ENCODE measurements around the gene EVA1A.

The EVA1A gene

GRCh38 chr2:75580606-75581005 lies 19.9 kb upstream of the EVA1A start:
- DNase-seq (ENCODE audit: low read depth, low spot score) = no peak
- Histone ChIP-seq H3K36me3 (ENCODE audit: insufficient read depth, low read length) (no peaks in the 10 kb centered on the region), H3K9ac (ENCODE audit: insufficient read length) (no peak overlapping the region), H3K9me3 (ENCODE audit: low read depth, low read length) (no peaks in the 10 kb centered on the region), H3K4me3 (no peak overlapping the region), H3K27ac (no peak overlapping the region)
- TF ChIP-seq POLR2AphosphoS5 (IDR thresholded peaks at IDR 0.05; ENCODE audit: borderline replicate concordance, low read depth, low read length) (no peak), FOXP2 (optimal IDR thresholded peaks at IDR 0.05; ENCODE audit: control extremely low read depth, extremely low read length, insufficient read depth) (no peak), EZH2 (IDR thresholded peaks at IDR 0.05) (no peak)

GRCh38 chr2:75580156-75580555 lies 19.4 kb upstream of the EVA1A start:
- no peak for TF ChIP-seq FOXP2 (optimal IDR thresholded peaks at IDR 0.05; ENCODE audit: control extremely low read depth, extremely low read length, insufficient read depth)
- no peak for TF ChIP-seq EZH2 (IDR thresholded peaks at IDR 0.05)
- no peak for TF ChIP-seq POLR2AphosphoS5 (IDR thresholded peaks at IDR 0.05; ENCODE audit: borderline replicate concordance, low read depth, low read length)
- H3K9me3 ChIP-seq (ENCODE audit: low read depth, low read length) = no peaks in the 10 kb centered on the region
- no peak overlapping the region for H3K9ac ChIP-seq (ENCODE audit: insufficient read length)
- no peak overlapping the region for H3K4me3 ChIP-seq
- no peaks in the 10 kb centered on the region for H3K36me3 ChIP-seq (ENCODE audit: insufficient read depth, low read length)
- no peak for DNase-seq (ENCODE audit: low read depth, low spot score)
- H3K27ac ChIP-seq = no peak overlapping the region

GRCh38 chr2:75579186-75579585 lies 18.4 kb upstream of the EVA1A start:
- Histone ChIP-seq H3K27ac (no peak overlapping the region), H3K4me3 (no peak overlapping the region), H3K9ac (ENCODE audit: insufficient read length) (no peak overlapping the region), H3K9me3 (ENCODE audit: low read depth, low read length) (no peaks in the 10 kb centered on the region), H3K36me3 (ENCODE audit: insufficient read depth, low read length) (no peaks in the 10 kb centered on the region)
- no peak for TF ChIP-seq FOXP2 (optimal IDR thresholded peaks at IDR 0.05; ENCODE audit: control extremely low read depth, extremely low read length, insufficient read depth)
- TF ChIP-seq POLR2AphosphoS5 (IDR thresholded peaks at IDR 0.05; ENCODE audit: borderline replicate concordance, low read depth, low read length) = no peak
- no peak for TF ChIP-seq EZH2 (IDR thresholded peaks at IDR 0.05)
- no peak for DNase-seq (ENCODE audit: low read depth, low spot score)

GRCh38 chr2:75577280-75577679 lies 16.5 kb upstream of the EVA1A start:
- Histone ChIP-seq H3K27ac (no peak overlapping the region), H3K9me3 (ENCODE audit: low read depth, low read length) (no peaks in the 10 kb centered on the region), H3K9ac (ENCODE audit: insufficient read length) (no peak overlapping the region), H3K4me3 (no peak overlapping the region), H3K36me3 (ENCODE audit: insufficient read depth, low read length) (no peaks in the 10 kb centered on the region)
- no peak for DNase-seq (ENCODE audit: low read depth, low spot score)
- TF ChIP-seq POLR2AphosphoS5 (IDR thresholded peaks at IDR 0.05; ENCODE audit: borderline replicate concordance, low read depth, low read length) (no peak), FOXP2 (optimal IDR thresholded peaks at IDR 0.05; ENCODE audit: control extremely low read depth, extremely low read length, insufficient read depth) (no peak), EZH2 (IDR thresholded peaks at IDR 0.05) (no peak)

- Histone ChIP-seq H3K27ac (no peak overlapping the region), H3K4me3 (no peak overlapping the region), H3K9me3 (ENCODE audit: low read depth, low read length) (no peaks in the 10 kb centered on the region), H3K9ac (ENCODE audit: insufficient read length) (no peak overlapping the region), H3K36me3 (ENCODE audit: insufficient read depth, low read length) (no peaks in the 10 kb centered on the region)
- no peak for DNase-seq (ENCODE audit: low read depth, low spot score)
- TF ChIP-seq EZH2 (IDR thresholded peaks at IDR 0.05) = no peak
- TF ChIP-seq FOXP2 (optimal IDR thresholded peaks at IDR 0.05; ENCODE audit: control extremely low read depth, extremely low read length, insufficient read depth) = no peak
- TF ChIP-seq POLR2AphosphoS5 (IDR thresholded peaks at IDR 0.05; ENCODE audit: borderline replicate concordance, low read depth, low read length) = no peak
Observed at GRCh38 chr2:75574106-75574505, 13.4 kb upstream of the EVA1A start.

GRCh38 chr2:75573145-75573878 lies 12.6 kb upstream of the EVA1A start:
- TF ChIP-seq POLR2AphosphoS5 (IDR thresholded peaks at IDR 0.05; ENCODE audit: borderline replicate concordance, low read depth, low read length) (no peak), EZH2 (IDR thresholded peaks at IDR 0.05) (no peak), FOXP2 (optimal IDR thresholded peaks at IDR 0.05; ENCODE audit: control extremely low read depth, extremely low read length, insufficient read depth) (no peak)
- no peak for DNase-seq (ENCODE audit: low read depth, low spot score)
- Histone ChIP-seq H3K36me3 (ENCODE audit: insufficient read depth, low read length) (no peaks in the 10 kb centered on the region), H3K4me3 (no peak overlapping the region), H3K9me3 (ENCODE audit: low read depth, low read length) (no peaks in the 10 kb centered on the region), H3K9ac (ENCODE audit: insufficient read length) (no peak overlapping the region), H3K27ac (no peak overlapping the region)

GRCh38 chr2:75571730-75572430 lies 11.1 kb upstream of the EVA1A start:
- H3K9me3 ChIP-seq (ENCODE audit: low read depth, low read length) = no peaks in the 10 kb centered on the region
- H3K4me3 ChIP-seq = no peak overlapping the region
- TF ChIP-seq FOXP2 (optimal IDR thresholded peaks at IDR 0.05; ENCODE audit: control extremely low read depth, extremely low read length, insufficient read depth) = no peak
- TF ChIP-seq EZH2 (IDR thresholded peaks at IDR 0.05) = no peak
- TF ChIP-seq POLR2AphosphoS5 (IDR thresholded peaks at IDR 0.05; ENCODE audit: borderline replicate concordance, low read depth, low read length) = no peak
- H3K36me3 ChIP-seq (ENCODE audit: insufficient read depth, low read length) = no peaks in the 10 kb centered on the region
- no peak for DNase-seq (ENCODE audit: low read depth, low spot score)
- H3K27ac ChIP-seq = no peak overlapping the region
- H3K9ac ChIP-seq (ENCODE audit: insufficient read length) = no peak overlapping the region

GRCh38 chr2:75570948-75571729 lies 10.4 kb upstream of the EVA1A start:
- no peak overlapping the region for H3K9ac ChIP-seq (ENCODE audit: insufficient read length)
- no peak for DNase-seq (ENCODE audit: low read depth, low spot score)

More at GRCh38 chr2:75570948-75571729, 10.4 kb upstream of the EVA1A start:
- TF ChIP-seq POLR2AphosphoS5 (IDR thresholded peaks at IDR 0.05; ENCODE audit: borderline replicate concordance, low read depth, low read length) (no peak), FOXP2 (optimal IDR thresholded peaks at IDR 0.05; ENCODE audit: control extremely low read depth, extremely low read length, insufficient read depth) (no peak), EZH2 (IDR thresholded peaks at IDR 0.05) (no peak)
- Histone ChIP-seq H3K9me3 (ENCODE audit: low read depth, low read length) (no peaks in the 10 kb centered on the region), H3K36me3 (ENCODE audit: insufficient read depth, low read length) (no peaks in the 10 kb centered on the region), H3K27ac (no peak overlapping the region), H3K4me3 (no peak overlapping the region)

All from SK-N-MC (cell line).